Subcutaneous adipose tissue (tissue), 4 donors: ENCODE results near the gene BLVRA. TPM values are rescaled to one million over a fixed set of nuclear protein-coding genes. Genes with fewer than 3 reads are reported as not detected.

Experiments used
- total RNA-seq, 4 donors: library from RNA; depleted of rRNA; stranded (reverse); fragments of >200 nt; gene quantifications; one replicate each; pipeline ENCODE4 v1.1.0, GENCODE V29; 2016
- TF ChIP-seq, protein P1 (sequence below): fragments of 450-650 bp; IDR thresholded peaks from one replicate; pipeline ENCODE4 v1.5.1; 2016; ENCODE audit warnings: low read depth, mild to moderate bottlenecking, control low read depth, antibody characterized with exemption, moderate library complexity

BLVRA gene
- total RNA-seq, 4 donors from 2014 or later: 68.0 to 81.2 (median 72.9) TPM

DNA sequence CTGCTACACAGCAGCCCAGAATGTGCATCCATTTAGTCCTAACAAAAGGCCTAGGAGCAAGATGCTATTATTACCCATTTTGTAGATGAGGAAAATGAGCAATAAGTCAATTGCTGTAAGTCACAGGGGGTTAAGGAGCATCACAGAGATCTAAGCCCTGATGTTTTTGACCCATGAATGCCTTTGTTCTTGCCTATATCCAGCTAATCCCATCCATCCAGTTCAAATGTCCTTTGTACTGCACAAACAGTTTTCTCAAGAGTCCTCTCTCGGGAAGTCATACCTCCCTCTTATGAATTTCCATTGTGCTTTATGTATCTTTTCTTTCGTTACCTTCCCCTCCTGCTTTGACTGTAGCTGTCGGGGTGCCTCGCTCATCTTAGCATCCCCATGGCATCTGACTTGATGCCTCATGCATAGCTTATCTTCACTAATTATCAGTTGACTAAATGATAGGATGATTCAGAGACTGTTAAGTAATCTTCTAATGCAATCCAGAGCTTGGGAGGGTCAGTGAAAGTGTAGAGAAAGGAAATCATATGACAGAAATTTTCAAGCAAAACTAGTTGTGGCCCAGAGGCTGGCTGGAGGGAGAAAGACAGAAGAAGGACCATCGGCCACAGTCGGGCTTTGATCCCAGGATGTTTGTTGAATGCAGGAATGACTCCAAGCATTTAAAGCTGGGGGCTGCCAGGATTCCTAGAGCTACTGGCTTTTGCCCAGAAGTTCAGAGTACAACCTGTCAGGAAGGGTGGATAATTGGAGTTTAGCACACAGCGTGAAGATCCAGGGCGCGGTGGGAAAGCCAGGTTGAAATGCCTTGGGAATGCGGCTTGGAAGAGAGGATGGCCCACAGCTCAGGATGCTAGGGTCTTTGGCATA lies 23.5 kb downstream of the BLVRA start:
- TF ChIP-seq, protein P1, sequence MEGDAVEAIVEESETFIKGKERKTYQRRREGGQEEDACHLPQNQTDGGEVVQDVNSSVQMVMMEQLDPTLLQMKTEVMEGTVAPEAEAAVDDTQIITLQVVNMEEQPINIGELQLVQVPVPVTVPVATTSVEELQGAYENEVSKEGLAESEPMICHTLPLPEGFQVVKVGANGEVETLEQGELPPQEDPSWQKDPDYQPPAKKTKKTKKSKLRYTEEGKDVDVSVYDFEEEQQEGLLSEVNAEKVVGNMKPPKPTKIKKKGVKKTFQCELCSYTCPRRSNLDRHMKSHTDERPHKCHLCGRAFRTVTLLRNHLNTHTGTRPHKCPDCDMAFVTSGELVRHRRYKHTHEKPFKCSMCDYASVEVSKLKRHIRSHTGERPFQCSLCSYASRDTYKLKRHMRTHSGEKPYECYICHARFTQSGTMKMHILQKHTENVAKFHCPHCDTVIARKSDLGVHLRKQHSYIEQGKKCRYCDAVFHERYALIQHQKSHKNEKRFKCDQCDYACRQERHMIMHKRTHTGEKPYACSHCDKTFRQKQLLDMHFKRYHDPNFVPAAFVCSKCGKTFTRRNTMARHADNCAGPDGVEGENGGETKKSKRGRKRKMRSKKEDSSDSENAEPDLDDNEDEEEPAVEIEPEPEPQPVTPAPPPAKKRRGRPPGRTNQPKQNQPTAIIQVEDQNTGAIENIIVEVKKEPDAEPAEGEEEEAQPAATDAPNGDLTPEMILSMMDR: no peak

DNA sequence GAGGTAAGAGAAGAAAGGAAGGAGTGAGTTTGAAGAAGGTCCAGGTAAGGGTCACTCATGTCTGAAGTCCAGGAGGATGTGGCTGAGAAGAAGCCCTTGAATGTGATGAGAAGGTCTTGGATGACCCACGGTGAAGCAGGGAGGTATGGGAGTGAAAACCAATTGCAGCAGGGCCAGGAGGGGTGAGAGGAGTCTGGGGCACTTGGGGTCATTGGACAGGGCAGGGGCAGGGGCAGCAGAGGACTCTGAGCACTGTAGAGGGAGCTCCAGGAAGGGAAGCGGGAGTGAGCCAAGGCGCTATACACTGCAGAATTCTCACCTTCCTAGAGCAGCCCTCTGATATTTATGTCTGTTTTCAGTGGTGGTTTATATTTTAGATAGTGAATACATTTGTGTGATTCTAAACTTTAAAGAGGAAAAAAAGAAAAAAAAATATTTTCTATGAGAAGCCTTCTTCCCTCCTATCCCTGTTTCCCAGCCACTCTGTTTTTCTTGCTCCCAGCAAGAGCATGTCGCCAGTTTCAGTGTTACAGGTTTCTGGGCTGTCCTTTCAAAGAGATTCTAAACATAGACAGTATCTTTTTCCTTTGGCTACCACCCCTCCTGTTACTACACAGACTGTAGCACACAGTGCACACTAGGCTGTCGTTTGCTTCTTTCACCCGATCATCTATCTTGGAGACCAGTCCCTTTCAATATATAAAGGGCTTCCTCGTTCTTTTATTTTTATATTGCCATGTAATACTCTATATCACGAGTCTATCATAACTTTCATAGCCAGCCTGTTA lies 24.5 kb downstream of the BLVRA start:
- TF ChIP-seq, protein P1: no peak

DNA sequence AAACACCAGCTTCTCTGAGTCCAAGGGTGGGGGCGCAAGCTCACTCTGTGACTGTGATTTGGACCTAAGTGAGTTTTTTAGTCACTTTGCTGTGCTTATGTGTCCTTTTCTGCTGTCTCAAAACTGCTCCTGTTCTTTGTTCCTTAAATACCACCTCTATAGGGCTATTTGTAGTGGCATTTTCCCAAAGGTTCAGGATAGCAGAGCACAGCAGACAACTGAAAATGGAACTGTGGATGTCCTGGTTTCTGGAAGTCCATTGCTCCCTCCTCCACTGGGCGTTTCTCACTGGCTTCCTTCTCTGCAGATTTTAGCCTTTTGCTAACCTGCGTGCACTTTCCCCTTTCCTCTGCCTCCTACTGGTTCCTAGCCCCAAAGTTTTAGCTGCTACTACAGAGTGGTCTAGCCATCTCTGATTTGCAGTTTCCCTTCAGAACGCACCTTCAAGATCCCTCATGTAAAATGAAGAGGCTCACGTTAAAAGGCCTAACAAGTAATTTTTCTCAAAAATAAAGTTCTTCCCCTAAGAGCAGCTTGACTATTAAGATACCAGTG lies 25.6 kb downstream of the BLVRA start:
- TF ChIP-seq, protein P1: no peak

DNA sequence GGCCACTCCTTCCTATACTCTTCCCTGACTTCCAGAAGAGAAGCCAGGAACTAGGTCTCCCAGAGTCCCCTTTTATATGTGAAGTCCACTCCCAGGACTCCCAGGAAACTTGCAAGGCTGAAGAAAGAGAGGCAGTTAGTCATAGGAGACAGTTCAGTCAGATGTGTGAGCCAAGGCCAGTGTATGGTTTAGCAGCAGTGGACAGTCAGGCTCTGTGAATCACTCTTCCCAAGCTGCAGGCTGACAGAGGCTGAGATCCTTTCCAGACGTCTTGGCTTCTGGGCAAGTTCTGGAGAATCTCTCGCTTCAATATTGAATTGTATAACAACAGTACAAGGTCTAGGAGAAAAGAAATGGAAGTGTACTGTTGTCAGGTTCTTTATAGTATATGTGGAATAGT lies 26.9 kb downstream of the BLVRA start:
- TF ChIP-seq, protein P1: no peak

DNA sequence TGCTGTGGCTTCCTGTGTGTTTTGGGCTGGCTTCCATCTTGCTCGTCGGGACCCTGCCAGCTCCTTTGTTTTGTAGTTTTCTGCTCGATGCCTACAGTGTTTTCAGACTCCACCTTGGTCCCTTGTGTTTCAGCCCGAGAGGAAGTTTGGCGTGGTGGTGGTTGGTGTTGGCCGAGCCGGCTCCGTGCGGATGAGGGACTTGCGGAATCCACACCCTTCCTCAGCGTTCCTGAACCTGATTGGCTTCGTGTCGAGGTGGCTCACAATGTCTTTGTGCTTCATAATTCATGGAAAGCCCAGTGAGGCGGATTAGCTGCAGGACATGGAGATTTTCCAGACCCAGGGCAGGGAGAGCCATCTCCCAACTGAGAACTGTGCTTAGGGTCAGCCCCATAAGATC lies 29.3 kb downstream of the BLVRA start:
- TF ChIP-seq, protein P1: no peak

DNA sequence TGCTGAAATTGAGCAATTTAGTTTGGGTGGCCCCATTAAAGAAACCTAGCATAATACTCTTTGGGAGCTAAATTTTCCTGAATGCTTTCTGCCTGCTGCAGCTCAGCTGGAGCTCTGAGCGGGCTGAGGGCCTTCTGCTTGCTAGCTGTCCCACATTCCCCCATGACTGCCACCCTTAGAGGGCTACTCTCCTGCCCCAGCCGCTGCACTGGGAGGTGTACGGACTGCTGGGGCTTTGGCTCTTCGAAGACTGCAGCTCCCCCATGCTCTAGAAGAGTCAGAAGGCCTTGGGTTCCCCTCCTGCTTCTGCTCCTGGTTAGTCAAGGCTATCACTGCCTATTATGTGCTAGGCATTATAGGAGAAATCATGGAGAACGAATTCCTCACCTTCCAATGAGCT lies 31.5 kb downstream of the BLVRA start:
- TF ChIP-seq, protein P1: no peak

DNA sequence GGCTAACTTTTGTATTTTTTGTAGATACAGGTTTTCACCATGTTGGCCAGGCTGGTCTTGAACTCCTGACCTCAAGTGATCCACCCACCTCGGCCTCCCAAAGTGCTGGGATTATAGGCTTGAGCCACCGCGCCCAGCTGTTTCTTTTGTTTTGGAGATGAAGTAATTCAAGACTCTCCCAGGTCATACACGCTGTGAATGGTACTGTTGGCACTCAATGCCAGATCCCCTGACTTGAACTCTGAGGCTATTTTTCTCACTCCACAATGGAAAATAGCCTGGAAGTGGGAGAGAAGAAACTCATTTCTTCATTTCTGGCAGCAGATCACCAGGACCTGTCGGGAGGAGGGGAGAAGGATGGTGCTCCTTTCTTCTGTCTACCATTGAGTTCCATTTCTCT lies 32.4 kb downstream of the BLVRA start:
- TF ChIP-seq, protein P1: no peak
